ENCODE results near the gene UPK1A.
"Not testable (repeated sequence)": the region's sequence is repeated elsewhere in the genome, so short reads cannot be mapped to it uniquely, and the experiment has no call there.

DNA sequence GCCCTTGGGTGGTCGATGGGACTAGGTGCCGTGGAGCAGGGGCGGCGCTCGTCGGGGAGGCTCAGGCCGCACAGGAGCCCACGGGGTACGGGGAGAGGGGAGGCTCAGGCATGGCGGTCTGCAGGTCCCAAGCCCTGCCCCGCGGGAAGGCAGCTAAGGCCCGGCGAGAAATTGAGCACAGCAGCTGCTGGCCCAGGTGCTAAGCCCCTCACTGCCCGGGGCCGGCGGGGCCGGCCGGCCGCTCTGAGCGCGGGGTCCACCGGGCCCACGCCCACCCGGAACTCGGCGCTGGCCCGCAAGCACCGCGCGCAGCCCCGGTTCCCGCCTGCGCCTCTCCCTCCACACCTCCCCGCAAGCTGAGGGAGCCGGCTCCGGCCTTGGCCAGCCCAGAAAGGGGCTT is 24.8 kb downstream of the UPK1A start:
- TF ChIP-seq, protein P1, sequence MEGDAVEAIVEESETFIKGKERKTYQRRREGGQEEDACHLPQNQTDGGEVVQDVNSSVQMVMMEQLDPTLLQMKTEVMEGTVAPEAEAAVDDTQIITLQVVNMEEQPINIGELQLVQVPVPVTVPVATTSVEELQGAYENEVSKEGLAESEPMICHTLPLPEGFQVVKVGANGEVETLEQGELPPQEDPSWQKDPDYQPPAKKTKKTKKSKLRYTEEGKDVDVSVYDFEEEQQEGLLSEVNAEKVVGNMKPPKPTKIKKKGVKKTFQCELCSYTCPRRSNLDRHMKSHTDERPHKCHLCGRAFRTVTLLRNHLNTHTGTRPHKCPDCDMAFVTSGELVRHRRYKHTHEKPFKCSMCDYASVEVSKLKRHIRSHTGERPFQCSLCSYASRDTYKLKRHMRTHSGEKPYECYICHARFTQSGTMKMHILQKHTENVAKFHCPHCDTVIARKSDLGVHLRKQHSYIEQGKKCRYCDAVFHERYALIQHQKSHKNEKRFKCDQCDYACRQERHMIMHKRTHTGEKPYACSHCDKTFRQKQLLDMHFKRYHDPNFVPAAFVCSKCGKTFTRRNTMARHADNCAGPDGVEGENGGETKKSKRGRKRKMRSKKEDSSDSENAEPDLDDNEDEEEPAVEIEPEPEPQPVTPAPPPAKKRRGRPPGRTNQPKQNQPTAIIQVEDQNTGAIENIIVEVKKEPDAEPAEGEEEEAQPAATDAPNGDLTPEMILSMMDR (IDR thresholded peaks at IDR 0.05), result not testable (repeated sequence)
- TF ChIP-seq POLR2A (IDR thresholded peaks at IDR 0.05), result not testable (repeated sequence)

All from body of pancreas (tissue), 4 donors.